Measurements from ENCODE around the gene BMPR1A.

DNA sequence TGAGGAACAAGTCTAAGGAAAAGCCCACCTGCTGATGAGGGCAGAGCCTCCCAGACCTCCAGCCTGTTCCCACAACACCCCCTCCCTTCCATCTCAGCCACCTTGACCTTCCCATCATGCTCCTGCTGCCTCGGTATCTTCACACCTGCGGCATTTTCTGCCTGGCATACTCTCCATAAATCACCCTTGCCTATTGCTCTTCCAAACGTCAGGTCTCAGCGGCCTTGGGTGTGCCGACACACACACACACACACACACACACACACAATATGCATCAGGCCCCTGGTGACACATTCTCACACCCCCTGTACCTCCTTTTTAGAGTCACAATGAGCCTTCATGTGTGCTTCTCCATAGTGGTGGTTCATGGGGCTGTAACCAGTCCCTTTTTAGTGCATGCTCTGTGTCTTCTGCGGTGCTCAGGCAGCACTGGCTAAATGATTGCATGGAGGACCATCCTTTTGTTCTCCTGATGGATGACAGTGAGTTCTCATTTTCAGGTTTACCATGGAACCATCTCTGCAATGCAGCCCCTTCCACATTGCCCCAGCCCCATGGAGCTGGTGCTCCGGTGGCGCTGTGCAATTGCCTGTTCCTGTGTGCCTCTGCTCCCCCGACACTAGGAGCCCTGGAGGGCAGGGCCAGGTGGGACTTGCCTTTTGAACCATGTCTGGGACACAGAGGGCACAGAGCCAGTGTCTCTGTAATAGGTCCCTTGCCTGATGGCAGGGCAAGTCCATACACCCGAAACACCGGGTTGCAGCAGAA, 216.4 kb downstream of the BMPR1A start:
- TF ChIP-seq POLR2A (IDR thresholded peaks at IDR 0.05): no peak
- TF ChIP-seq, protein P1, sequence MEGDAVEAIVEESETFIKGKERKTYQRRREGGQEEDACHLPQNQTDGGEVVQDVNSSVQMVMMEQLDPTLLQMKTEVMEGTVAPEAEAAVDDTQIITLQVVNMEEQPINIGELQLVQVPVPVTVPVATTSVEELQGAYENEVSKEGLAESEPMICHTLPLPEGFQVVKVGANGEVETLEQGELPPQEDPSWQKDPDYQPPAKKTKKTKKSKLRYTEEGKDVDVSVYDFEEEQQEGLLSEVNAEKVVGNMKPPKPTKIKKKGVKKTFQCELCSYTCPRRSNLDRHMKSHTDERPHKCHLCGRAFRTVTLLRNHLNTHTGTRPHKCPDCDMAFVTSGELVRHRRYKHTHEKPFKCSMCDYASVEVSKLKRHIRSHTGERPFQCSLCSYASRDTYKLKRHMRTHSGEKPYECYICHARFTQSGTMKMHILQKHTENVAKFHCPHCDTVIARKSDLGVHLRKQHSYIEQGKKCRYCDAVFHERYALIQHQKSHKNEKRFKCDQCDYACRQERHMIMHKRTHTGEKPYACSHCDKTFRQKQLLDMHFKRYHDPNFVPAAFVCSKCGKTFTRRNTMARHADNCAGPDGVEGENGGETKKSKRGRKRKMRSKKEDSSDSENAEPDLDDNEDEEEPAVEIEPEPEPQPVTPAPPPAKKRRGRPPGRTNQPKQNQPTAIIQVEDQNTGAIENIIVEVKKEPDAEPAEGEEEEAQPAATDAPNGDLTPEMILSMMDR (IDR thresholded peaks at IDR 0.05): no peak
- no peak for TF ChIP-seq POLR2AphosphoS5 (IDR thresholded peaks at IDR 0.05)

All from suprapubic skin (tissue), 4 donors.